DOHH2 (cell line): Measurements from ENCODE around the gene CCDC74B.
"Not testable (repeated sequence)": the region's sequence is repeated elsewhere in the genome, so short reads cannot be mapped to it uniquely, and the experiment has no call there.

Experiments
- EZH2phosphoT487 ChIP-seq: fragments of 200-600 bp; sonication (generic); IDR thresholded peaks from 2 replicates; pipeline ENCODE4 v1.6.1; 2017; ENCODE audit warnings: borderline replicate concordance, mild to moderate bottlenecking, antibody characterized with exemption, low read length, moderate library complexity, mixed read lengths
- TF ChIP-seq, protein P1 (sequence below): fragments of 200-600 bp; sonication (generic); IDR thresholded peaks from one replicate; pipeline ENCODE4 v1.5.1; 2014; ENCODE audit warnings: antibody characterized with exemption, mild to moderate bottlenecking, low read depth, low read length; ENCODE audit not compliant: poor library complexity, severe bottlenecking

DNA sequence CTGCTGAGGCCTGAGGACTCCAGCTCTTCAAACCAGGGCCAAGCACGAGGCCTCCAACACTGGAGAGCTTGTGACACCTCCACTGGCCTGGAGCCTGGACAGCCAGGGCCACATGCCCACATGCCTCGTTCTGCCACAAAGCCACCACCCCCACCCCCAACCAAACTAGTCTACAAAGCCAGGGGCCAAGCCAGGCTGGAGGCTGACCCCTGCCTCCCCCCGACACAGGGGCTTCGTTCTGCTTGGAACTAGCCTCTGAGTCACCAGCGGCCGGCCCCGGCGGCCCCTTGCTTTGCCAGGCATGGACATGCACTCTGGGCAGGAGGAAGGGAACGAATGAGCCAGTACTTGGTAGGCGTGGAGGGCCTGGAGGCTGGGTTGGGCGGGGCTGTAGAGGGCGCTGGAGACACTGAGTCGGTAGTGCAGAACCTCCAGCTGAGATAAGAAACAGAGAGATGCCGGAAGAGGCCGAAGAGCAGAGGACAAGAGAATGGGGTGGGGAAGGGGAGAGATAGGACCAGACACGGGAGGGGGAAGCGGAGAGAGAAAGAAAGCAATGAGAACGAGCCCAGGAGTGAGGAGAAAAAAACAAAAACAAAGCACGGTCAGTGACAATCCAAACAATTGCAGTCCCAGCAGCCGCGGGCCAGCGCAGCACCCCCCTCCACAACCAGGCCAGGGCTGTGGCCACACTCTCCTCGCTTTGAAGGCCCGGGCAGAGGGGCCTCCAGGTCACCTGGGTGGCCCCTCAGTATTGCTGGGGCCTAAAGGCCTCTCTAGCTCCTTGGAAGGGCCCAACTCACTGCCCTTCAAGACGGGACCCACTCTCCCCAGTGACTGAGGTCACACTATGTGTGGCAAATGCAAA, 16.2 kb upstream of the CCDC74B start:
- TF ChIP-seq, protein P1, sequence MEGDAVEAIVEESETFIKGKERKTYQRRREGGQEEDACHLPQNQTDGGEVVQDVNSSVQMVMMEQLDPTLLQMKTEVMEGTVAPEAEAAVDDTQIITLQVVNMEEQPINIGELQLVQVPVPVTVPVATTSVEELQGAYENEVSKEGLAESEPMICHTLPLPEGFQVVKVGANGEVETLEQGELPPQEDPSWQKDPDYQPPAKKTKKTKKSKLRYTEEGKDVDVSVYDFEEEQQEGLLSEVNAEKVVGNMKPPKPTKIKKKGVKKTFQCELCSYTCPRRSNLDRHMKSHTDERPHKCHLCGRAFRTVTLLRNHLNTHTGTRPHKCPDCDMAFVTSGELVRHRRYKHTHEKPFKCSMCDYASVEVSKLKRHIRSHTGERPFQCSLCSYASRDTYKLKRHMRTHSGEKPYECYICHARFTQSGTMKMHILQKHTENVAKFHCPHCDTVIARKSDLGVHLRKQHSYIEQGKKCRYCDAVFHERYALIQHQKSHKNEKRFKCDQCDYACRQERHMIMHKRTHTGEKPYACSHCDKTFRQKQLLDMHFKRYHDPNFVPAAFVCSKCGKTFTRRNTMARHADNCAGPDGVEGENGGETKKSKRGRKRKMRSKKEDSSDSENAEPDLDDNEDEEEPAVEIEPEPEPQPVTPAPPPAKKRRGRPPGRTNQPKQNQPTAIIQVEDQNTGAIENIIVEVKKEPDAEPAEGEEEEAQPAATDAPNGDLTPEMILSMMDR = not testable (repeated sequence)
- TF ChIP-seq EZH2phosphoT487 = not testable (repeated sequence)
